GM21515 (cell line): ENCODE data around the gene ATF7IP.
A peak's percentile ranks its signal among the peaks of the same experiment; 100 is the strongest.

Experiments used
- ATAC-seq: cut with Tn5 transposase; IDR thresholded peaks from one replicate; pipeline ENCODE4 v1.9.1; 2021; ENCODE audit not compliant: unreplicated experiment

ATF7IP gene

GRCh38 chr12:14410177-14410576 lies 44.7 kb downstream of the ATF7IP start:
- no peak for ATAC-seq

GRCh38 chr12:14410841-14411569 lies 45.5 kb downstream of the ATF7IP start:
- ATAC-seq = no peak

DNA sequence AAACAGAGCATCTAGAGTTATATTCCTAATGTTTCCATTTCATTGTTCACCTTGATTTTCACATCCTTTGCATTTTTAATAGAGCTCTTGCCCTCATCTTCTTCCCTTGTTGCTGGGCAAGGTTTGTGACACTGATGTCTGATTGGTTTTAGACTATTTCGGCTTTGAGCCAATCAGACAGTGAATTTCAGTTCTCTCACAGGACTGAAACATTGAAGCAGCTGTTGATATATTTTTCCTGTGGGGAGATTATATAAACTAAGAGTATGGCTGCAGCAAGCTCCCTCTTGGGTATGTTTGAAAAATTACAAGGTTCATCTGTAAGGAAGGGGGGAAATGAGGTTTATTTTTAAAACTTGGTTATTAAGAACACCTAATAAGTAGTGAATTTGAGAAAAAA lies 51.2 kb downstream of the ATF7IP start:
- no peak for ATAC-seq

DNA sequence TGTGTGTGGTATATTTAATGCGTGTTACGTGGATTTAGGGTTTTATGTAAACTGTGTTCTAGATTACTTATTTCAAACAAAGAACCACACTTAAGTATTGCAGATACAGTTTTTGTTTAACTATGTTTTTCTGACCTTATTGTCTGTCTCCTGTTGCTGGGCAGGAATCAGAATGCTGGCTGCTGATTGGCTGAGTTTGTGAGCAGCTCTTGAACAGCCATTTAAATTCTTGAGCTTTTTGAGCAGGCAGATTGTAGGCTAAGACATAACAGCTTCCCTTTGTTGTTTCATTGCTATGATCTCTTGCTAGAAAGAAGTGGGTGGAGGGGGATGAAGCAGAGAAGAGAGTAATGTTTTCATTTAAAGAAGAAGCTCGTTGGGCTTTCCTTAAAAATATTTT lies 52.2 kb downstream of the ATF7IP start:
- no peak for ATAC-seq

- no peak for ATAC-seq
These were observed 53.0 kb downstream of the ATF7IP start for GRCh38 chr12:14418451-14418890.

- no peak for ATAC-seq
These were observed 57.2 kb downstream of the ATF7IP start for GRCh38 chr12:14422516-14423230.

GRCh38 chr12:14424545-14424944 lies 59.1 kb downstream of the ATF7IP start:
- no peak for ATAC-seq

GRCh38 chr12:14426792-14427191 lies 61.3 kb downstream of the ATF7IP start:
- ATAC-seq = no peak

DNA sequence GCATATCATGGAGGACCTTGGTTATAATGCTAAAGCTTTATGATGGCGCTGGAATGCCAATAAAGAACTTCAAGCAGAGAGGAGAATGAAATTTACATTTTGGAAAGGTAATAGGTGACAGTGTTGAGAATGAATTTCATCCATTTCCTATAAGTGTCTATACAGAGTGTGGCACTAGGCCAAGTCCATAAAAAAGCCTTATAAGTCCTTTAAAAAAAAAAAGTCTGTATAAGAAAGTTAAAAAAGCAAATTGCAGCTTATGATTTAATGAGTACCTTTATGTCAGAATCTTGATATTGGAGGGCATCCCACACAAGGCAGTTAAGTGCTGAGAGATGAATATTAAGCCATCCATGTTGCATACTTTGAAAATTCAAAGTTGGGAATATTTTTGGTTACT lies 62.4 kb downstream of the ATF7IP start:
- no peak for ATAC-seq

GRCh38 chr12:14430394-14430986 lies 65.0 kb downstream of the ATF7IP start:
- no peak for ATAC-seq

- no peak for ATAC-seq
These were observed 66.5 kb downstream of the ATF7IP start for GRCh38 chr12:14431975-14432374.

- ATAC-seq = no peak
These were observed 70.1 kb downstream of the ATF7IP start for GRCh38 chr12:14435627-14436026.

GRCh38 chr12:14442221-14442881 lies 76.9 kb downstream of the ATF7IP start:
- ATAC-seq = no peak

DNA sequence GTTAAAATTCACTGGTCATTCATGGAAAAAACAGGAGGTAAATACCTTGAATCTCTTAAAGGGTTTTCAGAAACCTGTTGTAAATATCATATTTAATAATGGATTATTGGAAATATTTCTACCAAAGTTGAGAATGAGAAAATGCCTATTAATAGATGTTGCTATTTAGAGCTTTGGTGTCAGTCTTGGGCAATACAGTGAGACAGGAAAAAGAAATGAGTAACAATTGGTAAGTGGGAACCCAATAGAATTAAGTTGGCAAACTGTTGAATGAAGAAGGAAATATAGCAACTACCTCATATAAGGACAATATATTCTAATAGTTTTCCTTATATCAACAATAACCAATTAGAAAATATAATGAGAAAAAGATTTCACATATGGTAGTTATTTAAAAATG lies 78.0 kb downstream of the ATF7IP start:
- ATAC-seq = no peak

DNA sequence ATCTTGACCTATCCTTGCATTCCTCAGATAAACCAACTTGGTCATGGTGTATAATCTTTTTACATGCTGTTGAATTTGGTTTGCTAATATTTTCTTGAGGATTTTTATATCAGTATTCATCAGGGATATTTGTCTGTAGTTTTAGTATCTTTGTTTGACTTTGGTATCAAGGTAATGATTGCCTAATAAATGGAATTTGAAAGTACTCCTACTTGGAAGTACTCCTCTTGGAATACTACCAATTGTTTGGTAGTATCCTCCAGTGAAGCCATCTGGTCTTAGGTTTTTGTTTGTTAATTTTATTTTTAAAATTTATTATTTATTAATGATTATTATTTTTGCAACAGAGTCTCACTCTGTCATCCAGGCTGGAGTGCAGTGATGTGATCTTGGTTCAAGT lies 85.0 kb downstream of the ATF7IP start:
- no peak for ATAC-seq

DNA sequence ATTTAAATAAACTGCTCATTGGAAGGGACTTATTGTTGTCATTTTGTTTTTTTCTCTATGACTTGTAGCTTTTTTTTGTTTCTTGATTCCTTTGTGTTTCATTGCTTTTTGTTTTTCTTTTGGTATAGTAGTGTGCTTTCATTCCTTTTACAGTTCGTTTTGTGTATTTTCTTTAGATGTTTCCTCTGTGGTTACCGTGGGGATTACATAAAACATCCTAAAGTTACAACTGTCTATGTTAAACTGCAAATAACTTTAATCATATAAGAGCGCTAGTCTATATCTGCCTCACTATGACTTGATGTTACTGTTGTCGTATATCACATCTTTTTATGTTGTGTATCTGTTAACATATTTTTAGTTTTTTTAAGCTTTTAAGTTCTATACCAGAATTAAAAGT lies 86.9 kb downstream of the ATF7IP start:
- no peak for ATAC-seq

DNA sequence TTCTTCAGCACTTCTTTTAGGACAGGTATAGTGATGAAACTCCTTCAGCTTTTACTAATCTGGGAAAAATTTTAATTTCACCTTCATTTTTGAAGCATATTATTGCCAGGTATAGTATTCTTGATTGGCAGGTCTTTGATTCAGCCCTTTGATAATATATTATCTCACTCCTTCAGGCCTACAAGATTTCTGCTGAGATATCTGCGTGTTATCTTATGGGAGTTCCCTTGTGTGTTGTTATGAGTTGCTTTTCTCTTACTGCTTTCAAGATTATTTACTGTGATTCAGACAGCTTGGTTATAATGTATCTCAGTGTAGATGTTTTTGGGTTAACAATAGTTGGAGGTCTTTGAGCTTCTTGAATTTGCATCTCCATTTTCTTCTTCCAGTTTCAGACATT lies 87.4 kb downstream of the ATF7IP start:
- no peak for ATAC-seq

DNA sequence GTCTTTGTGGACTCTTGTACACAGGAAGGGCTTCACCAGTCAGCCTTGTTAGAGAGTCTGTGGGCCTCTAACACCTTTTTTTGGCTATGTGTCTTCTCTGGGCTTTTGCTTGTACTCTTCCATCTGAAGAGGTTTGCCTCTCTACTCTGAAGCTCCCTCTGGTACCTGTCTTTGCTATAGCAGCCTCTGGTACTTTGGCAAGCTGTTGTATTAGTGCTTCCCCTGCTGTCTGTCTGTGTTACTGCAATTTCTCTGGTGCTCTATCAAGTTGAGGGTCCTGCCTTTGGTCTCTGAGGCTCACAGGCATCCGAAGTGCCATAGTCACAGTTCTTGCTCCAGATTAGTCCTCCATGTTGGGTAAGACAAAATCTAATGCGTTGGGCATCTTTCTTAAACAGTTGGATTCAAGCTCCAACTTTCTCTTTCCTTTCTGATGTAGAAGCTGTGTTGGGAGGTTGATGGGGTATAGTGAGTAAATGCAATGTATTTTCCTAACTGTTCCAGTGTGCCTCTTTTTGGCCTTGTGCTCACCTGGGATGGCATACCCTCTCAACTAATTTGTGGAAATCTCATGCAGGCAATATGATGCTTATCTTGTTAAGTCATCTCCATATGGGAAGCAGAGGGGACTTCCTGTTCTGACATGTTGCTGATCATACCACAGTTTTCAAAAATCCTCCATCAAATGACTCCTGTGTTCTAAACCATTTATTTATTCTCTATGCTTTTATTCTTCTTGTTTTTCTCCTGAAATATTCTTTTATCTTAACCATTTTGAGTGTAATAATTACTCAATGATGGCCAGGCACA lies 88.8 kb downstream of the ATF7IP start:
- peak; percentile 73 for ATAC-seq

GRCh38 chr12:14460212-14460841 lies 94.8 kb downstream of the ATF7IP start:
- no peak for ATAC-seq

DNA sequence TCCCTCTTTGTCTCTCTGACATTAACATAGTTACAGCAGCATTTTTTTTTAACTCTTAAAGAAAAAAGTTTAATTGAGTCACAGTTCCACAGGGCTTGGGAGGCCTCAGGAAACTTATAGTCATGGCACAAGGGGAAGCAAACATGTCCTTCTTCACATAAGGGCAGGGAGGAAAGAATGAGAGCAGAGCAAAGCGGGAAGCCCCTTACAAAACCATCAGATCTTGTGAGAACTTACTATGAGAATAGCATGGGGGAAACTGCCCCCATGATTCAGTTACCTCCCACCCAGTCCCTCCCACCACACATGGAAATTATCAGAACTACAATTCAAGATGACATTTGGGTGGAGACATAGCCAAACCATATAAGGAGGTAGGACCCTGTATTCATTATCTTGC lies 106.0 kb downstream of the ATF7IP start:
- ATAC-seq = no peak
